Stimulated activated CD8-positive, alpha-beta memory T cell treated with anti-CD3 and anti-CD28 coated beads, Interleukin-15, amount 100 ng/mL, for 48 hours (primary cell): ENCODE measurements around the gene PTPN14.
"Not testable (repeated sequence)": the region's sequence is repeated elsewhere in the genome, so short reads cannot be mapped to it uniquely, and the experiment has no call there.

ENCODE experiments used
- DNase-seq, 2 donors: peaks; one replicate each; pipeline ENCODE4 v3.0.0-alpha.2; 2020; ENCODE audit warnings: low read depth in 2 of 2

The PTPN14 gene

GRCh38 chr1:214400131-214400530, 151.3 kb downstream of the PTPN14 start:
- no peak for DNase-seq

GRCh38 chr1:214398490-214398889, 152.9 kb downstream of the PTPN14 start:
- DNase-seq = no peak

- no peak for DNase-seq
Observed at GRCh38 chr1:214397497-214397896, 153.9 kb downstream of the PTPN14 start.

GRCh38 chr1:214396330-214396729, 155.1 kb downstream of the PTPN14 start:
- DNase-seq = no peak

- DNase-seq = not testable (repeated sequence)
Observed at GRCh38 chr1:214394569-214394968, 156.8 kb downstream of the PTPN14 start.

GRCh38 chr1:214393086-214393485, 158.3 kb downstream of the PTPN14 start:
- no peak for DNase-seq

GRCh38 chr1:214391873-214392645, 159.3 kb downstream of the PTPN14 start:
- no peak for DNase-seq

- DNase-seq = no peak
Observed at GRCh38 chr1:214389734-214390133, 161.7 kb downstream of the PTPN14 start.

- DNase-seq = no peak
Observed at GRCh38 chr1:214386747-214387146, 164.7 kb downstream of the PTPN14 start.

- no peak for DNase-seq
Observed at GRCh38 chr1:214386333-214386732, 165.1 kb downstream of the PTPN14 start.

GRCh38 chr1:214385428-214385827, 166.0 kb downstream of the PTPN14 start:
- no peak for DNase-seq

- no peak for DNase-seq
Observed at GRCh38 chr1:214384373-214385079, 166.9 kb downstream of the PTPN14 start.

GRCh38 chr1:214383381-214384372, 167.7 kb downstream of the PTPN14 start:
- DNase-seq = no peak

- no peak for DNase-seq
Observed at GRCh38 chr1:214380986-214381695, 170.3 kb downstream of the PTPN14 start.

GRCh38 chr1:214380396-214380795, 171.0 kb downstream of the PTPN14 start:
- DNase-seq = no peak

- no peak for DNase-seq
Observed at GRCh38 chr1:214379236-214379970, 172.0 kb downstream of the PTPN14 start.

GRCh38 chr1:214378492-214378891, 172.9 kb downstream of the PTPN14 start:
- DNase-seq = no peak

- DNase-seq = no peak
Observed at GRCh38 chr1:214377886-214378285, 173.5 kb downstream of the PTPN14 start.

GRCh38 chr1:214377485-214377884, 173.9 kb downstream of the PTPN14 start:
- DNase-seq = no peak

GRCh38 chr1:214372092-214372491, 179.3 kb downstream of the PTPN14 start:
- DNase-seq = no peak

GRCh38 chr1:214370615-214371014, 180.8 kb downstream of the PTPN14 start:
- DNase-seq = no peak
